ENCODE data around the gene WDR70.

Gene WDR70

DNA sequence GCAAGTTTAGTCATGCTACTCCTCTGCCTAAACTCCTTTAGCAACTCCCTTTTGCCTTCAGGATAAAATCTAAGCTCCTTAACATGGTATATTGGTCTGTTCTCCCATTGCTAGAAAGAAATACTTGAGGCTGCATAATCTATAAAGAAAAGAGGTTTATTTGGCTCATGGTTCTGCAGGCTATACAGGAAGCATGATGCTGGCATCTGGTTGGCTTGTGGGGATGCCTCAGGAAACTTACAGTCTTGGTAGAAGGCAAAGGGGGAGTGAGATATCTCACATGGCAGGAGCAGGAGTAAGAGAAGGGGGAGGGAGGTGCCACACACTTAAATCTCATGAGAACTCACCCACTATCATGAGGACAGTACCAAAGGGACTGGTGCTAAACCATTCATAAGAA, 315.7 kb downstream of the WDR70 start:
- FAIRE-seq: no peak

DNA sequence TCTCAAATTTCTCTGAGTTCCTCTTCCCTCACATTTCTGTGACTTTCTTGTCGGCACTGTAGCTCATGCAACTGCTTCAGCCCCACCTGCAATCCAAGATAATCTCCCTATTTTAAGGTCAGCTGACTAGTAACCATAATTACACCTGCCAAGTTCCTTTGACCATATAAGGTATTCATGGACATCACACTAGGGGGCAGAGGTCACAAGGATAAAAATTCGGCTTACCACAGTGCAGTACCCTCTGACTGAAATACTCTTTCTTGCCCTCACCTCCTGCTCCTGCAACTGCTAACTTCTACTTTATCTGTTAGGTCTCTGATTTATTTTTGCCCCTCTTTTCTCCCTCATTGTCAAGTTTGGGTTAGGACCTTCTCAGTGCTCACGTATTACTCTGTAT, 316.5 kb downstream of the WDR70 start:
- FAIRE-seq: no peak

DNA sequence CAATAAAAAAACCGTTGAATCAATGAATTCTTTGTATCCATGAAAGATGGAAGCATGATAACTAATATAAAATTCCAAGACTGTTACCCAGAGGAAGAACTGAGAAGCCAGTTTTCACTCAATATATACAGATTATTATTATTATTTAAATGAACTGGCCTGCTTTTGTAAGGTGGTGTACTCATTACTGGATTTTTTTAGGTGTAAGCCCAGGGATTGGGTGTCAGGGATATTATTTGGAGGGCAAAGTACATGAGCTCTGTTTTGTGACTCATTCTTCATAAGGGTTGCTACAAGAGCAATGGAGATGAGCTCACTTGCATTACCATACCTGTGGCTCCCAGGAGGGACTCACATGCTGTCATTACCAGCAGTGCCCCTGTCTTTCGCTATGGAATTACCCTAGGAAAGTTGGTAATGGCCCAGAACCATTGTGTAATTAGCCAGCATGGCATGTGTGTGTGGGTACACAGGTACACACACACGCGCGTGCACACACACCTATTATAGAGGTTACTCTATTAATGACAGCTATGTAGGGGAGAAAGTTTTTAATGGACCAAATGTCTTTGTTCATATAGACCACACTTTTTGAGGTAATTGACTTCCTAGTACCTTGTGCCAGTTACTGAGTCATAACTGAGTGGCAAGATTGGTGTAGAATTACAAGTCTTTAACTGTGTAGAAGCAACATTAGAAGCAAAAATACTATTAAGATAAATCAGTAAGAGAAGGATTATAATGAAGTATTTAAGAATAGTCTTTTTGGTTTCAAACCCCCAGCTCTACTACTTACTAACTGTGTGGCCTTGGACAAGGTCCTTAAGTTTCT, 317.3 kb downstream of the WDR70 start:
- no peak for FAIRE-seq

GRCh38 chr5:37701868-37702267, 322.8 kb downstream of the WDR70 start:
- FAIRE-seq: no peak

GRCh38 chr5:37703841-37704241, 324.7 kb downstream of the WDR70 start:
- FAIRE-seq: no peak

DNA sequence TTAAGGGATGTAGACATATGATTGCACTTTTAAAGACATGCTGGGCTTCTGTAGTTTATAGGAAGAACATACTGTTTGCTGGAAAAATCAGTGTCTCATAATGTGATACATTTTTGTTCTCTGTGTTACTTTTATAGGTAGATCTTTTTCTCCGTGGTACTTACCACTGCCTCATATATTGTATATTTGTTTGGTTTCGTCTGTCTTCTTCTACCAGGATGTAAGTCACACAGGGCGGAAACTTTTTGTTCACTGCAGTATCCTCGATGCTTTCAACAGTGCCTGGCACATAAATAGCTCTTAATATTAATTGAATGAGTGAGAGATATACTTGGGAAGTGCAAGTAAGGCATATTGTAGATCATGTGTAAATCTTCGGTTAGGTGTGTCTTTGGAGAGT, 325.3 kb downstream of the WDR70 start:
- no peak for FAIRE-seq

GRCh38 chr5:37709020-37709419, 329.9 kb downstream of the WDR70 start:
- no peak for FAIRE-seq

DNA sequence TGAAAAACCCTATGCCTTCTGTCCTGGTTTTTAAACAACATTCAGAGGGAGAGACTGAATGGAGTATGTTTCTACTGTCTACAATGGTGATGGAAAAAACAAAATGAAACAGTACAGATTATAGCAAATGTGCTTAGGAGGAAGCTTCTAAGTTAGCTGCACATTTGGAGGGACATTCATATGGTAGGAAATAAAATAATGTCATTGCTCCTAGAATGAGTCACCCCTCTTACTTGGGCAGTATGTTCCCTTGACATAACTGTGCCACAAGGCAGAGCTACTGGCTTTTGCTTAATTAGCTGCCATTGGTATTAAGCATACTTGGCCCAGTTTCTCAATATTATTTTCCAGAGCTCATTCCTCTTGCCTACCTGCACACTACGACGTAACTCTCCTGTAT, 331.8 kb downstream of the WDR70 start:
- FAIRE-seq: no peak

DNA sequence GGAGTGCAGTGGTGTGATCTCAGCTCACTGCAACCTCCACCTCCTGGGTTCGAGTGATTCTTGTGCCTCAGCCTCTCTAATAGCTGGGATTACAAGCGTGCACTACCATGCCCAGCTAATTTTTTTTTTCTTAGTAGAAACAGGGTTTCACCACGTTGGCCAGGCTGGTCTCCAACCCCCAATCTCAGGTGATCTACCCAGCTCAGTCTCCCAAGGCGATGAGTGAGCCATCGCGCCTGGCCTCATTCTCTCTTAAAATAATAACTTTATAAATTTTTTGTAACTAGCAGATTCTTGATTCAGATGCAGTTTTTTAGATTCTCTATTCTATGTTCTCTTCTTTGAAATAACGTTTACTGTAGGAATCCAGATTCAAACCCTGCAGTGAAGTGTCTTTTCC, 333.6 kb downstream of the WDR70 start:
- FAIRE-seq: no peak

DNA sequence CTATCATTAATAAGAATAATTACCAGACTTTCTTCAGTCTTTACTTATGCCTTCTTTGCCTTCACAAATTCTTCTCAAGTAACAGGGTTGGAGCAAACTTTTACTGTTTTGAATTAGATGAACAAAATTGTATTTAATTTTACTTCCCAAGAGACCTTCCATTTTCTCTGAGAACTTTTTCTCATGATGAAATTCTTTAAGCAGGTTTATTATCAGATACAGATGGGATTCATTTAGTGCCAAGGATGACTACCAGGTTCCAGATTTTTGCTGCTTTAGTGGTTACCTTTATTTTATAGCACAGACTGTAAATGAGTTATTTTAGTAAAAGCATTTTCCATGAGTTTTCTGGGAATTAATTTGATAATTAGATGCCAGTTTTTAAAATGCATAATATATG, 335.6 kb downstream of the WDR70 start:
- no peak for FAIRE-seq

- FAIRE-seq: no peak
These were observed 336.2 kb downstream of the WDR70 start for GRCh38 chr5:37715361-37715760.

DNA sequence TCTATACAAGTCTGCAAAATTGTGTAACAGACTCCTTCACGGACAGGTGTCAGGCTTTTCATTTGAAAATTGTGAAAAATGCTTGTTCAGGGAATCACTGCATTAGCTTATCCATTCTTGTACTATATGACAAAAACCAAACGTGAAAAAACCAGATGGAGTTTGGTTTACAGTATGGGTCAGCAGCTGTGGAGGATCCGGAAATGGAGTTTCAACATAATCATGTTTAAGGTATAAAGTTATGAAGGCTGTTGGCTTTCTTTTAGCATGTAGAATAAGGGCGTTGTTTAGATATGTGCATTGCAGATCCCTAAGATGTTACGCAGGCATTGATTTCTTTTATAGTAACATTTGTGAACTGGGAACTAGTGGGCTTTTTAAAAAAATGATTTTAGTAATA, 336.9 kb downstream of the WDR70 start:
- no peak for FAIRE-seq

DNA sequence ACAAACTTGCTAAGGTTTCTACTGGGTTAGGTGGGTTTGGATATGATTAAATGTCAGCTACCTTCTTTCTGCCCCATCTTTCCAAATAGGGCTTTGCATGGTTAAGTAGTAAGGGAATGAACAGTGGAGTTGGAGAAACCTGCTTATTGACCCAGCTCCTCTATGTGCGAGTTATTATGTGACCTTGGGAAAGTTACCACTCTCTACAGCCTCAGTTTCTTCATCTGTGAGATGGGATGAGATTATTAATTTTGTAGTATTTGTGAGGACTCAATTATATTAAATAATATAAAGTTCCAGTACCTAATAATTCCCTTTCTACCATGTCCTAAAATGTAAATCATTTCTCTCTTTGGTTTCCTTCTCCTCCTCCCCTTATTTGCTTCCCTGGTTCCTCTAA, 337.3 kb downstream of the WDR70 start:
- FAIRE-seq: no peak

DNA sequence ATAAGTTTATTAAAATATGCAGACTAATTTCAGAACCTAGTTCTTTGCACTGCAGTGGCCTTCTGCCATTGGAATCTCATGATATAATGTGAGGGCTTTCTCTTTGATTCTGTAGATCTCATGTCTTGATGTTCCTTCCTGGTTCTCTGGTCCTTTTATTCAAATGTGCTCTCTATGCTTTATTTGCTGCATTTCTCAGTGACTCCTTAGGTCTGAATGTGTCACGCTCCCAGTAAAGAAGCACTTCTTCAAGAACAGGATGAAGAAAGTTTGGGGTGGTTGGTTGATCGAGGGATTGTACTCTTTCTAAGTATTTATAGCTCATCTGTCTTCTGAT, 338.1 kb downstream of the WDR70 start:
- no peak for FAIRE-seq

- no peak for FAIRE-seq
These were observed 338.7 kb downstream of the WDR70 start for GRCh38 chr5:37717613-37718431.

DNA sequence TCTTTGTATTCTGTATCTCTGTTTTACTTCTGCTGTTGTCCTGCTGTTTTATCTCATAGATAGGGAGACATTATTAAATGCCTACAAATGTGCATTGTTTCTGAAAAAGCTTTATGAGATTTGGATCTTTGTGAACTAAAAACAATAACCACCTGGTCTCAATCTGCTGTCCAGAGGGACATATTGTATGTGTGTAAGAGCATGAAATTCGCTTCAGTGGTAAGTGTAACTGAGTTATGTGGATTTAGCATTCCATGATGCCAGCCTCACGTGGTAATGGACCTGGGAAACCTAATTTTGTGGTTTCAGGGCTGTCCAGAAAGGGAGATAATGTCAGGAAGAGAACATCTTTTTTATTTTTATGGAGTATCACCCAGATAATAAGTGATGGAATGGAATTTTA, 341.4 kb downstream of the WDR70 start:
- no peak for FAIRE-seq

DNA sequence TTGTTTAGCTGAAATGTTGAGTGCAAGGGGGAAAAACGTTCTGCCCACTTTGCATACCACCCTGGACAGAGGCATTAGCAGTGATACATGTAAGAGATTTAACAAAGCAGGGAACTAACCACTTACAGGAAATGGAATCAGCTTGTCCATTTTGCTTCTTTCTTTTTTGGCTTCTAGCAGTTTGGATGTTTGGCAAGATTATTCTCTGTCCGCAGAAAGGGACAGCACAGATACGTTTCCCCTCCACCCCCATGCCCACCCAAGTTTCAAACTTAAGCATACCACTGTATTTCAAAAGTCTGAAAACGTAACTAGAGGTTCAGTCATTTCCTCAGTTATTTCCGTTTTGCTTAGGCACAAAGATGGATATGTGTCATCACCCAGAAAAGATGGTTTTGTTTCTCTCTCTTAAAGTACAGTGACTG, 342.3 kb downstream of the WDR70 start:
- no peak for FAIRE-seq

GRCh38 chr5:37722236-37723161, 343.4 kb downstream of the WDR70 start:
- FAIRE-seq: no peak

- no peak for FAIRE-seq
These were observed 344.2 kb downstream of the WDR70 start for GRCh38 chr5:37723162-37723961.

- no peak for FAIRE-seq
These were observed 345.4 kb downstream of the WDR70 start for GRCh38 chr5:37724395-37725125.

DNA sequence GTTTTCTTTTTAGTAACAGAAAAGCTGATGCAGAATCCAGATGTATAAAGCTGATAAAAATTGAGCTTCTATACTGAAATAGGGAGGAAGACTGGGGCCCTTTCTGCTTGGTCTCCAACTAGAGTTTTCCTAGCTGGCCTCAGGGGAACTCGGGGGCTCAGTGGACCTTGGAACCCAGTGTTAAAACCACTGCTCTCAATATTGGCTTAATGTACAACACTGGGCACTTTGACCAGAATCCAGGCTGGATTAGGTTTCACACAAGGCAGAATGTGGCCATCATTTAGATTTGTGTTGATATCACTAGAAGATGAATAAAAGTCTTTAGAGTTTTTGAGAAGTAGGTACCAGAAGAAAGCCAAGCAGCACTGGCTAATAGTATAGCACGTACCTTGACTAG, 346.1 kb downstream of the WDR70 start:
- no peak for FAIRE-seq

DNA sequence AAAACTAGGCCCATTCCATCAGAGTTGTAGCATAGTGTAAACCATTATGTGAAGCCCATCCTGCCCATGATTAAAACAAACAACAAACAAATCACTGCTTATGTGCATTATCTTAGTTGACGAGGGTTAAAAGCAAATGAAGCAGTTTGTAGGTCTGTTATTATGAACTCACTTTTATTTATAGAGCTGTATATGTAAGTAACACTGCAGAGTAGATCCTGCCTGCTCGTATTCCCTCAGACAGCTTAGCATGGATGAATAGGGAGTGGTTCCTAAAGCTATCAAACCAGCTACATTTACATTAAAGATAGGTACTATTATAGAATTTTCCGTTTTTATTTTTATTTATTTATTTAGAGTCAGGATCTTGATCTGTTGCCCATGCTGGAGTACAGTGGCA, 348.1 kb downstream of the WDR70 start:
- FAIRE-seq: no peak
